GDM1 (cell line): Measurements from ENCODE around the gene CLDN3.
A peak's percentile ranks its signal among the peaks of the same experiment; 100 is the strongest.

ENCODE experiments used
- DNase-seq: peaks from one replicate; lab custom pipeline; 2025; lab: John Stamatoyannopoulos, UW

Gene CLDN3

DNA sequence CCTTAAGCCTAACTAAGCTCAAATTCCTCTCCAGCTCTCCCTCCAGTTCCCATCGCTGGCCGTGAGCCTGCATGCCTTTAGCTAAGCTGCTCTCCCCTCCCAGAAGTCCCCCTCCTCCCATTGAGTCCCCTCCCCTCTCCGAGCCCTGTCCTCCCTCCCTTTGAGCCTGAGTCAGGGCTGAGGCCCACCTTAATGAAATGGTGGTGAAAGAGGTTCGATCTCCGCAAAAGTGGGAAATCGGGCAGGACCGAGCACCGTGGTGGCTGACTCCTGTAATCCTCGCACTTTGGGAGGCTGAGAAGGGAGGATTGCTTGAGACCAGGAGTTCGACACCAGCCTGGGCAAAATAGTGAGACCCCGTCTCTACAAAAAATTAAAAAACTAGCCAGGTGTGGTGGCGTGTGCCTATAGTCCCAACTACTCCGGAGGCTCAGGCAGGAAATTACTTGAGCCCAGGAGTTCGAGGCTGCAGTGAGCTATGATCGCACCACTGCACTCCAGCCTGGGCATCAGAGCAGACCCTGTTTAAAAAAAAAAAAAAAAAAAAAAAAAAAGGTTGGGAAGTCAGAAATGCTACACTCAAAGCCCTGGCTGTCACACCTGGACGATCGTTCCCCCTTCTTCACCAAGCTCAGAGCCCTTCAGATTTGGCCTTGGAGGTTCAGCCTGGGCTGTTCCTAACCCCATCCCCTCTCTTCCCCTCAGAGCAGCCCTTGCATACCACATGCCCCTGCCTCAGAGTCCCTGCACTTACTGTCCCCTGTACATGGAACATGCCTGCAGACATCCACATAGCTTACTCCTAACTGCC is 995 bp upstream of the CLDN3 start:
- DNase-seq, result no peak

DNA sequence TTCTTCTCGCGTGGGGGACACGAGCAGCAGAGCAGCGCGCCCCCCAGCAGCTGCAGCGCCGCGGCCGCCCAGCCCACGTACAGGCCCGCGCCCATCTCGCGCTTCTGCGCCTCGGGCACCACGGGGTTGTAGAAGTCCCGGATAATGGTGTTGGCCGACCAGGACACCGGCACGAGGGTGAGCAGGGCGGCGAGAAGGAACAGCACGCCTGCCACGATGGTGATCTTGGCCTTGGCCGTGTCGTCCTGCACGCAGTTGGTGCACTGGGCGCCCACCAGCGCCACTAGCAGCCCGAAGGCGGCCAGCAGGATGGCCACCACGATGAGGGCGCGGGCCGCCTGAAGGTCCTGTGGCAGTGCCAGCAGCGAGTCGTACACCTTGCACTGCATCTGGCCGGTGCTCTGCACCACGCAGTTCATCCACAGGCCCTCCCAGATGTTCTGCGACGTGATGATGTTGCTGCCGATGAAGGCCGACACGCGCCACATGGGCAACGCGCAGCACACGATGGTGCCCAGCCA is 529 bp downstream of the CLDN3 start:
- DNase-seq, result no peak

DNA sequence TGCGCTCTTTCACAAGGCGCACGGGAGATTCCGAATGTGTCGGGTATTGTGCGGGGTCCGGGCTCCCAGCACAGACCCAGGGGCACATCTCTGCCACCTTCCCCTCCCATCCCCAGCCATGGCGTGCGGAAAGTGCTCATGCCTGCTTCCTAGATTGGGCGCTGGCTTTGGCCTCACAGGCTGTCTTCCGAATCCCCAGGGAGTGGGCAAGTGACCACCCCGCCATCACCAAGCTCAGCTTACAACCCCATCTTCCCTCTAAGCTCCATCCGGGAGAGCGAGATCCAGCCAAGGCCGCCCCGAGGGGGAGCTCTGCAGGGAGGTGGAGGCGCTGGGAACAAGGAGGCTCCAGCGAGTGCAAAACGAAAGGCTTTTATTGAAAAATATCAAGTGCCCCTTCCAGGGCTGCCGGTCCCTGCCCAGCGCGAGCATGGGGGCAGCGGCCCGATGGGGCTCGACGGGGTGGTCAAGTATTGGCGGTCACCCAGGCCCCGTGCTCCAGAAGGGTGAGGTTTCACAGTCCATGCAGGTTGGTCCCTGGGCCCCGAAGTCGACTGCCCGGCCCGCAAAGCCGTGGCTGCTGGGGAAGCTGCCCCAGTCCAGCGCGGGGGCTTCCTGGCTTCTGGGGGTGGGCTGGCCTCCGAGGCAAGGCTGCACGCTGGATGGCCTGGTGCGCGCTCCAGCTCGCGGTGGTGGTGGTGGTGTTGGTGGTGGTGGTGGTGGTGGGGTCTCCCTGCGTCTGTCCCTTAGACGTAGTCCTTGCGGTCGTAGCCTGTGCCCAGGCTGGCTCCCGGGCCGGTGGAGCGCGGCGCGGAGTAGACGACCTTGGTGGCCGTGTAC is 1.2 kb downstream of the CLDN3 start:
- no peak for DNase-seq

DNA sequence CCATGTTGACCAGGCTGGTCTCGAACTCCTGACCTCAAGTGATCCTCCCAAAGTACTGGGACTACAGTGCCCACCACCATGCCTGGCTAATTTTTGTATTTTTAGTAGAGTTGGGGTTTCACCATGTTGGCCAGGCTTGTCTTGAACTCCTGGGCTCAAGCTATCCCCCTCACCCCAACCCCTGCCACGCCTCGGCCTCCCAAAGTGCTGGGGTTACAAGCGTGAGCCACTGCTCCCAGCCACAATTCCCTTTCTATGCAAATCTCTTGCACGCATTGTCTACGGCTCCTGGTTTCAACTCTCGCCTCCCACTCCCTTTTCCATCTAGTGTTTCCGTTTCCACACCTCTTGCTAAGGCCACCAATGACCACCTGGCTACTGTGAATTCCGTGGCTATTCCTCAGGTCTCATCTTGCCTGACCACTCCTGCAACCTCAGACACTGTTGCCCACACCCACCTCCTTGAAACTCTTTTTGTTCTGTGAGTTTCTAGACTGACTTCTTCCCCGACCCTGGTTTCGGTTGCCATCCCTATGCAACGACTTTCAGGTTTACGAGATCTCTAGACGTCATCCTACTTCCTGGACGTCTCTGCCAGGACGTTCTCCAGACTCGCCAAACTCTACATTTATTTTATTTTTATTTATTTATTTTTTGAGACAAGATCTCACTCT is 3.4 kb downstream of the CLDN3 start:
- no peak for DNase-seq

DNA sequence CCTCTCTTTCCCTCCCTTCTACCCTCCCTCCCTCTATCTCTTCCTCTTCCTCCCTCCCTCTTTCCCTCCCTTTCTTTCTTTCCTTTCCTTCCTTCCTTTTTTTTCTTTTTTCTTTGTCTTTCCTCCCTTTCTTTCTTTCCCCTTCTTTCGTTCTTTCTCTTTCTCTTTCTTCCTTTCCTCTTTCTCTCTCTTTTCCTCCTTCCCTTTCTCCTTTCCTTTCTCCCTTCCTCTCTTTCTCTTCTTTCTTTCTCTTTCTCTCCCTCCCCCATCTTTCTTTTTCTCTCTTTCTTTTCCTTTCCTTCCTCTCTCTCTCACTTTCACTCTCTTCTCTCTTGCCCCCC is 7.4 kb downstream of the CLDN3 start:
- no peak for DNase-seq

DNA sequence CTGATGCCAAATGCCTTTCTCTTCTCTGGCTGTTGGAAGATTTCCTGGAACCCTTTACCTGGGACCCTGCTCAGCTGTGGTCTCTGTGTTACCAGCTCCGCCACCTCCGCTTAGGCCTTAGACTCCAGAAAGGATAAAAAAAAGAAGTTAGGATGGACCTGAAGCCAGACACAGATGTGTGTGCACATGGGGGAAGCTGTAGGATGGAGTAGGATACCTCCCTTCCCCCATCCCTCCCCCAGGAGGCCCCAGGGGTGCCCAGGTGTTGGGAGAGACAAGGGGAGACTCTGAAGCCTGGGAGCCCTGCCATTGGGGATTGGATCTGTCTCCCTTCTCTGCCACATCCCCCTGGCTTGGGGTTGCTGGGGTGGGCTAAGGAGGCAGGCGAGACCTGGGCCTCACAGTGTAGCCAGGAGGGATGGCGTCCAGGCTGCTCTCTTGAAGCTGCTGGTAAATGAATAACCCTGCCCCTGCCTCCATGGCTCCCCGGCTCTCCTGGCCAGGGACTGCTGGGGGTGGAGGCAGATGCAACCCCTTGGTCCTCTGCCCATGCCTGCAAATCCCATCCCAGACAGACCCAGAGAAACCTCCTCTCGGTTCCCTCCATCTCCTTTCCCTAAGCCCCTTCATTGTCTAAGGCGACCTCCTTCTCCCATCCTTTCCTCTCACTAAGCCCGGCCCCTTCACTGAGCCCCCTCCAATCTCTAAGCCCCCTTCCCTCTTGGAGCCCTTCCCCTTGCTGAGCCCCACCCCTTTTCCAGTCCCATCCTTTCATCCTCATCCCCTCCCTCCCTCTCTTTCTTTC is 8.0 kb downstream of the CLDN3 start:
- no peak for DNase-seq

DNA sequence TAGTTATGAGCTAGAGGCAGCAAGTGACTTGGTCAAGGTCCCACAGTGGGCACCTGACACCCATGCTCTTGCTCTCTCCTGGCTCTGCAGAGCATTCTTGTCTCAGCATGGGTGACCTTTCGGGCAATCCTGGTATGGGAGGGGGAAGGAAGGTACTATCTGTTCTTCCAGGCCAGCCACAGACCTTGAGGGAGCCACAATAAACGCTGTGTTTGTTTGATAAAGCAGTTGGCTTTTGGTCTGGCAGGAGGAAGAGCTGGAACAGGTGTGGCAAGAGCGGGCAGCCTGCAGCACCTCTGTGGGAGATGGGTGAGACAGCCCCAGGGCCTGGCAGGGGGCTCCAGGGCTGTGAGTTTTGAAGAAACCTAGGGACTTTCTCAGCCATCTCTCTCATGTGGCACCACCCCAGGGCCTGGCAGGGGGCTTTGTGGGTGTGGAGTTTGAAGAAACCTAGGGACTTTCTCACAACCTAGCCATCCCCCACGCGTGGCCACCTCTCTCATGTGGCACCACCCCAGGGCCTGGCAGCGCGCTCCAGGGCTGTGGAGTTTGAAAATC is 11.4 kb downstream of the CLDN3 start:
- DNase-seq, result no peak

DNA sequence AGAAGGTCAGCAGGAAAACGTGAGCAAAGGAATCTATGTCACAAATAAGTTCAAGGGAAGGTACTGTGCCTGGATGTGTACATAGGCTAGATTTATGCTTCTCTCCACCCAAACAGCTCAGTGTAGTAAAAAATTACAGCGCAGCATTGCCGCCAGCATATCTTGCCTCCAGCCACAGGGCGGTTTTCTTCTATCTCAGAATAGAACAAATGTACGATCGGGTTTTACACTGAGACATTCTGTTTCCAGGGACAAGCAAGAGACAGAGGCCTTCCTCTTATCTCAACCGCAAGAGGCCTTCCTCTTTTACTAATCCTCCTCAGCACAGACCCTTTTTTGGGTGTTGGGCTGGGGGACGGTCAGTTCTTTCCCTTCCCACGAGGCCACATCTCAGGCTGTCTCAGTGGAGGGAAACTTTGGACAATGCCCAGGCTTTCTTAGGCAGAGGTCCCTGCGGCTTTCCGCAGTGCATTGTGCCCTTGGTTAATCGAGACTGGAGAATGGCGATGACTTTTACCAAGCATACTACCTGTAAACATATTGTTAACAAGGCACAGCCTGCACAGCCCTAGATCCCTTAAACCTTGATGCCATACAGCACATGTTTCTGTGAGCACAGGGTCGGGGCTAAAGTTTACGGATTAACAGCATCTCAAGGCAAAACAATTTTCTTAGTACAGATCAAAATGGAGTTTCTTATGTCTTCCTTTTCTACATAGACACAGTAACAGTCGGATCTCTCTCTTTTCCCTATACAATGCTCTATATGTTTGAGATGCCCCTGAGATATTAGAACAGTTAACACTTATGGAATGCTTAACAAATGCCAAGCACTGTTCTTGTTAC is 19.9 kb downstream of the CLDN3 start:
- peak; percentile 78 for DNase-seq

DNA sequence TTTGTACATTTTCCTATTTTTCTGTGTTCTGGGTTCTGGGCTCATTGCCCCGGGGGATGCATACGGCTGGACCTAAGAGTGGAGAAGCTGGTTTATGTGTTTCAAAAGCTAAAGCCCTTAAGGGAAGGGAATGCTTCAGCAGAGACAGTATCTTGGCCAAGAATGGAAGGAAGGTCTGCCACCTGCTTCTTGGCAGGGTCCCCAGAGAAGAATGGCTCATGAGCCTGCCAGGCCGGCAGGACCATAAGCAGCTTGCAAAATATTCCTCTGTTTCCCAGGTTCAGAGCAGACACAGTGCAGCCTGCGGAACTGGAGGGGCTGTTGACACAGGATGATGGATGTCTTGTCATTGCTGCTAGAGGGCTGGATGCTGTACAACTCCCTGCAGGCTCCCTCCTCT is 23.7 kb downstream of the CLDN3 start:
- DNase-seq, result no peak

DNA sequence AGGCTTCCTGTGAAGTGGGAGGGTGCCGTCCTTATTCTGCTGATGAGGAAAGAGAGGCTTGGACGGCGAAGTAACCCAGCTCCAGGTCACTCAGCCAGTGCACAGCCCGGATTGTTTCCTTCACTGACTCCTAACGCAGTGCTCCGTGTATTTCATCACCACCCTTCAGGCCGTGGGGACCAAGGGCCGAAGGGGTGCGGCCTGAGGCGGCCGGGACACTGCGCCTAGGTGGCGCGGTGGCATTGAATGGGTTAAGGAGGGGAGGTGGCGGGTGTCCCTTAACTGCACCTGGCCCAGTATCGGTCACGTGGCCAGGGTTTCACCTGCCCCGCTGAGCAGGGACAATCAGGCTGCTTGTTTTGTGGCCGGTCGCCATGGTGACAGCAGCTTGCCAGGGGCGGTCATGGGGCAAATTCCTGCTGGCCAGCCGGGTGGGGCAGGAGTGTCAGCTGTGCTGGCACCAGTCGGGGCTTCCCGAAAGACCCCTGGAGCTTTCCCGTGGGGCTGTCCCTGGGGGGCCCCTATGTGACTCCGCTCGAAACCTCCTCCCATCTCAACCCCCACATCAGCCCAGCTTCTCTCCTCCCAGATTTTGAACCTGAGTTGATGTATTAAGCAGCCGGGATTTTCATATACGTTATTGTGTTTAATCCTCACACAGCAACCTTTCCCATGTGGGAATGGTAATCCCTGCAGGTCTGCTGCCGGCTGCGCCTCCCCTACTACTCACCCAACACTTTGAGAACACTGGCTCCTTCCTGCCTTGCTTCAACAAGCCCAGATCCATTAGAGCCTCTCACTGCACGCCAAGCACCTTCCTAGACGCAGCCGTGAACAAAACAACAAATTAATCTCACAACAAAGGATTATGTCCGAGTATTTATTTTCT is 27.1 kb downstream of the CLDN3 start:
- DNase-seq, result no peak

DNA sequence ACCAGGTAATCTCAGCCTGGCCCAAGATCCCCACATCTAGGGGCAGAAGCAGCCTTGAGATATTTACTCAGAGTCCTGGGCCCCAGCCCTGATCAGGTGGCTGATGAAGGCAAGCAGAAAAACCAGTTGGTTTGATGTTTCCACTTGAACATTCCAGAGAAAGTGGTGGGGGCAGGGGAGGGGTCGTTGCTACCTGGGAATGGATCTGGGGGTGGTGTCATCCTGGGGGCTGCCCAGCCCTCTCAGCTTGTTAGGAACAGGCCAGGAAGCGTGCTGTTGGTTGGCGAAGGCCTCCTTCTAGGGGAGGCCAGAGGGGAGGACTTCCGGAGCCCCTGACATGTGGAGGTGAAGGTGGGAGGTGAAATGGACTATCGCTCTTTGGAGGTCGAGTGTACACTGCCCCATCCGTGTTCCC is 27.7 kb downstream of the CLDN3 start:
- DNase-seq, result no peak

DNA sequence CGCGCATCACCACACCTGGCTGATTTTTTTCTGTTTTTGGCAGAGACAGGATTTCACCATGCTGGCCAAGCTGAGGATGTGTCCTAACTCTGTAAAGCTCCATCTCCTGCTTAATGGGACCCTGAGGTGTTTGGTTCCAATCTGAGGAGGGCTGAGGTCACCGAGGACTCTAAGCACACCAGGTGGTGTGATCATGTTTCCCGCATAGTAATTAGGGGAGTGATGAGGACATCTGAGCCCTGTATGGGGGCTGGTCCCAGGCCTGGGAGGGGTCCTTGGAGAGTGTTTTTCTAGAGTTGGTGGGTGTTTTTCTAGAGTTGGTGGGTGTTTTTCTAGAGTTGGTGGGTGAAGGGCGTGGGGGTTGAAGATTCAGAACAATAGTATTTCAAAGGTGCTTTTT is 28.5 kb downstream of the CLDN3 start:
- DNase-seq, result no peak

DNA sequence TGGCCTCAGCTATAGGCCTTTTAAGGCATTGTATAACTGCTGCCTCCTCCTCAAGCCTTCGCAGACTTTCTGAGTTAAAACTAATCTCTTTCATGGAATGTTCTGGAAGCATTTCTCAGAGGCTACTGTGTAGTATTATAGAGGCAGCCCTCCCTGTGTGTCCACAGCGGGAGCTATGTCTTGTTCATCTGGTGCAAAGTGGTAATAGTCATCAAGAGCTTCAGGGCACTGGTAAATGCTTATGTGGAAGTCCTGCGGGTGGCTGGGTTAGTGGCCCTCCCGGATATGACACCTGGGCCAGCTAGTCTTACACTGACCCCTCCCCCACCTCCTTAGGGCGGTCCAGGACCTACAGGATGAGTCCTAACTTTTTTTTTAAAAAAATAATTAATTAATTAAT is 29.3 kb downstream of the CLDN3 start:
- no peak for DNase-seq

DNA sequence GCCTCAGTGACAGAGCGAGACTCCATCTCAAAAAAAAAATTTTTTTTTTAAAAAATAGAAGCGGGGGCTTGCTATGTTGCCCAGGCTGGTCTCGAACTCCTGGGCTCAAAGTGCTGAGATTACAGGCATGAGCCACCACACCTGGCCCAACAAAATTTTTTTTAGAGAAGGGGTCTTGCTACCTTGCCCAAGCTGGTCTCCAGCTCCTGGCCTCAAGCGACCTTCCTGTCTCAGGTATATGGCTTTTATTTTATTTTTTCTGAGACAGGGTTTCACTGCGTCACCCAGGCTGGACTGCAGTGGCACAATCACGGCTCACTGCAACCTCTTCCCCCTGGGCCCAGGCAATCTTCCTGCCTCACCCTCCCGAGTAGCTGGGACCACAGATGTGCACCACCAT is 29.9 kb downstream of the CLDN3 start:
- DNase-seq, result no peak

DNA sequence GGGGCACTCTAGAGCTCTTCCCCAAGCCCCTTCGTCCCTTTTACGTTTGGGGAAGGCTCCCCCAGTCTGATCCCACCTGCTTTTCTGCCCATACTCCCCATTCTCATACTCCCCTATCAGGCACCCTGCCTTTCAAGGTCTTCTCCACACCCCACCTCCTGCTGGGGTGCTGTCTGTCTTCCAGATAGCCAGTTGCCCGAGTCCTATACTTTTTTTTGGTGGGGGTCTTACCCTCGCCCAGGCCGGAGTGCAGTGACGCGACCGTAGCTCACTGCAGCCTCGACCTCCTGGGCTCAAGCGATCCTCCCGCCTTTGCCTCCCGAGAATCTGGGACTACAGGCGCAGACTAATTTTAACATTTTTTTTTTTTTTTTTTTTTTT is 30.7 kb downstream of the CLDN3 start:
- no peak for DNase-seq

DNA sequence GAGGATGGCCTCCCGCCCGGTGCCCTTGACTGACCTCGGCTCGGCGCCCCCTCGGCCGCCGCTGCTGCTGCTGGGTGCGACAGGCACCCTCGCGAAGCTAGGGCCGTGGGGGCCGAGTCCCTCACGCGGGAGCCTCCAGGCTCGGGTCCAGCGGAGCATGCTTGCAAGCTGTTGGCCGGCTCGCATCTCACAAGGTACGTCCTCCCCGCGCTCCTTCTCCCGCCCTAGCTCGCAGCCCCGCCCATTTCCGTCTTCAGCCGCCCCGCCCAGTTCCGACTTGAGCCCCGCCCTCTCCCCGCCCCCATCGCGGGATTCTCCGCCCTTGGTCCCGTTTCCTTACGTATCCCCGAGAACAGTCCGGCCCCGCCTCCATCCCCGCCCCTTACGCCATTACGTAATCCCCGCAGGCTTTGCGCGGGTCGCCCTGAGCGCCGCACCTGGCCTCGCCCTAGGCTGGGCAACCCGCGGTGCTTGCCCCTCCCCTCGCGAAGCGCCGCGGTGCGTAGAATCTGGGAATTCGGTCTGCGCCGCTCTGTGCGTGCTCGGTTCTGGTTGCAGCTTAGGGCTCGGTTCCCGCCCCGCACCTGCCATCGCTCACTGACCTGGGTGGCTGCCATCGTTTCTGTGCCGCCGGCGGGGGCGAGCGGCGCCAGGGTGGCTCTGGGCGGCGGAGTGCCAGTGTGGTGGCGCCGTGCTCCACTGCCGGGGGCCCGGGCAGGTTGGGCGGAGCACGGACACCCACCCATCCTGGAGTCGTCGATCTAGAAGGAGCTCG is 31.3 kb downstream of the CLDN3 start, which contains the start of gene ABHD11:
Gene ABHD11 (minus strand): TSS at position 191 of the 775 bp plus-strand sequence. CDS start 32 bp downstream, at position 159.
- DNase-seq, result peak; percentile 94

DNA sequence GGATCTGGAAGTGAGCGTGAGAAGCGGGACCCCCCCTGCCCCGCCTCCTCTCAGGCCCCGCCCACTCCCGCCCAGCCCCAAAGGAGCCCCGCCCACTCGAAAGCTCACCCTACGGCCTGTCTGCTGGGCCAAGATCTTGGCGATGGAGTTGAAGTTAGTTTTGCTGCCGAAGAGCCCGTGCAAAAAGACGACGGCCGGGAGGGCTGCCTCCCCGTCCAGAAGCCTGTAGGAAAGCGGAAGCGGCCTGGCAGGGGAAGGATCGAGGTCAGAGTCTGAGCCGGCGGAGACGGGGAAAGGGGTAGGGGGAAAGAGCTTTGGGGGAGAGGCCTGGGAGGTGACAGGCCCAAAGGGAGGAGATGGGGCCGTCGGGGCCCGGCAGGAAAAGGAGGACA is 31.9 kb downstream of the CLDN3 start:
- peak; percentile 49 for DNase-seq

DNA sequence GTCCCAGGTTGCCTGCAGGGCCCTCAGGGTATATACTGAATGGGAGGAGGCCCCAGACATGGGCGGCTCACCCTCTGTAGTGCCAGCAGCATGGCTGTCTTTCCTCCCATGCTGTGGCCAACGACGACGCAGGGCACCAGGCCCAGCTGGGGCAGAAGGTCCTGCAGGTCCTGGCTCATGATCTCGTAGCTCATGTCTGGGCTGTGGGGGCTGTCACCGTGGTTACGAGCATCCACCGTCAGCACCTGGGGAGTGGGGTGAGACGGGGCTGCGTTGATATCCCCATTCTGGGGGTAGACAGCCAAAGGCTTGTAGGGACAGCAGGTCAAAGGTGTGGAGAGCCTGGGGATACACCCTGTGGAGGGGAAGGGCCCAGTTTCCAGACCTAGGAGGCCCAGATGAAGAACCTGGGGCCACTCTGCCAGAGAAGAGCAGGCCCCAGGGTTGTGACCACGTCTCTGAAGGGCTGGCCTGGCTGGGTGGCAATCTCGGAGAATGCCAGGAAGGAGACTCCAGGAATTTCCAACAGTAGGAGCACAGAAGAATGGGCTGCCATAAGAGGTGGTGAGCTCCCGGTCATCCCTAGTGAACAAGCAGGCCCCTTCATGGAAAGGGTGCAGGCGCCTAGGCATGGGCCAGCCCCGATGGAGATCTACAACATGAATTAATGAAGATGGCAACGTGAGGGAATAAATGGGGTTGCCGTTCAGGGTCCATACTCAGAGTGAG is 32.4 kb downstream of the CLDN3 start:
- no peak for DNase-seq
